Mesothelial cell of epicardium (in vitro differentiated cells): ENCODE results near the gene NR1H2. TPM values are rescaled to one million over a fixed set of nuclear protein-coding genes. Genes with fewer than 3 reads are reported as not detected.

ENCODE experiments used
- DNase-seq, 2 experiments: peaks; one replicate each; pipeline ENCODE4 v3.0.0; 2021; ENCODE audit warnings: low spot score in 2 of 2; ENCODE audit not compliant: unreplicated experiment in 2 of 2
- H3K27ac Mint-ChIP-seq: 2 replicates; pipeline ENCODE4 v1.8.0; 2021; ENCODE audit warnings: mixed read lengths
- H3K27me3 Mint-ChIP-seq: 2 replicates; pipeline ENCODE4 v1.8.0; 2021; ENCODE audit warnings: low read depth, mixed read lengths
- H3K36me3 Mint-ChIP-seq: 2 replicates; pipeline ENCODE4 v1.8.0; 2021; ENCODE audit warnings: mixed read lengths
- H3K4me1 Mint-ChIP-seq: 2 replicates; pipeline ENCODE4 v1.8.0; 2021; ENCODE audit warnings: mixed read lengths
- H3K4me3 Mint-ChIP-seq: 2 replicates; pipeline ENCODE4 v1.8.0; 2021; ENCODE audit warnings: mild to moderate bottlenecking, moderate library complexity, mixed read lengths
- H3K9me3 Mint-ChIP-seq: 2 replicates; pipeline ENCODE4 v1.8.0; 2021; ENCODE audit warnings: mixed read lengths
- CTCF ChIP-seq: fragments of 200-600 bp; sonication (generic); IDR thresholded peaks from one replicate; pipeline ENCODE4 v1.5.0; 2021; ENCODE audit warnings: antibody characterized with exemption; ENCODE audit not compliant: unreplicated experiment
- total RNA-seq: library from RNA; stranded (reverse); gene quantifications from 3 replicates; pipeline ENCODE4 v1.2.1, GENCODE V29; 2021

The NR1H2 gene
- total RNA-seq, 1 donor from 2014 or later = 39.1 TPM

GRCh38 chr19:50427318-50427925 lies 51.2 kb downstream of the NR1H2 start:
- Mint-ChIP-seq H3K27ac (no peak overlapping the region), H3K9me3 (no peaks in the 10 kb centered on the region), H3K27me3 (peaks cover 29% of the 10 kb centered on the region), H3K4me3 (peak overlapping the region; percentile 43), H3K4me1 (peaks cover 9% of the 10 kb centered on the region), H3K36me3 (no peaks in the 10 kb centered on the region)
- no peak for TF ChIP-seq CTCF
- DNase-seq = no peak

- TF ChIP-seq CTCF = no peak
Observed at GRCh38 chr19:50427997-50428425, 51.8 kb downstream of the NR1H2 start.

GRCh38 chr19:50428772-50429463 lies 52.7 kb downstream of the NR1H2 start:
- TF ChIP-seq CTCF = no peak
- Mint-ChIP-seq H3K9me3 (no peaks in the 10 kb centered on the region), H3K27ac (no peak overlapping the region), H3K36me3 (no peaks in the 10 kb centered on the region), H3K27me3 (peaks cover 35% of the 10 kb centered on the region), H3K4me1 (peaks cover 15% of the 10 kb centered on the region), H3K4me3 (no peak overlapping the region)
- DNase-seq = no peak

More at GRCh38 chr19:50427997-50428425, 51.8 kb downstream of the NR1H2 start:
- peak in 1 of 2 experiments; percentile 67 for DNase-seq
- Mint-ChIP-seq H3K4me3 (peak overlapping the region; percentile 43), H3K27me3 (peaks cover 31% of the 10 kb centered on the region), H3K27ac (no peak overlapping the region), H3K4me1 (peaks cover 13% of the 10 kb centered on the region), H3K9me3 (no peaks in the 10 kb centered on the region), H3K36me3 (no peaks in the 10 kb centered on the region)

GRCh38 chr19:50430888-50431342 lies 54.7 kb downstream of the NR1H2 start:
- Mint-ChIP-seq H3K27me3 (peaks cover 42% of the 10 kb centered on the region), H3K36me3 (no peaks in the 10 kb centered on the region), H3K4me1 (peaks cover 20% of the 10 kb centered on the region), H3K9me3 (no peaks in the 10 kb centered on the region), H3K27ac (no peak overlapping the region), H3K4me3 (peak overlapping the region; percentile 88)
- DNase-seq = no peak
- no peak for TF ChIP-seq CTCF

- TF ChIP-seq CTCF = no peak
- no peaks in the 10 kb centered on the region for H3K36me3 Mint-ChIP-seq
- H3K4me1 Mint-ChIP-seq = peaks cover 20% of the 10 kb centered on the region
- H3K9me3 Mint-ChIP-seq = no peaks in the 10 kb centered on the region
- H3K27ac Mint-ChIP-seq = peak overlapping the region; percentile 90
- H3K27me3 Mint-ChIP-seq = peaks cover 48% of the 10 kb centered on the region
- peak overlapping the region; percentile 88 for H3K4me3 Mint-ChIP-seq
- peak; percentile 84 to 99 for DNase-seq
Observed at GRCh38 chr19:50431343-50432220, 55.3 kb downstream of the NR1H2 start.
